HG03342 (cell line): ENCODE data around the gene MEGF10.
"Not testable (repeated sequence)": the region's sequence is repeated elsewhere in the genome, so short reads cannot be mapped to it uniquely, and the experiment has no call there.

Source experiments
- ATAC-seq: cut with Tn5 transposase; IDR thresholded peaks from one replicate; pipeline ENCODE4 v1.9.1; 2021; ENCODE audit warnings: mild to moderate bottlenecking, moderate library complexity; ENCODE audit not compliant: unreplicated experiment

MEGF10 gene

GRCh38 chr5:127297348-127298035 is 6.9 kb downstream of the MEGF10 start:
- no peak for ATAC-seq

- no peak for ATAC-seq
Measured at GRCh38 chr5:127298036-127298429, 7.4 kb downstream of the MEGF10 start.

GRCh38 chr5:127298656-127299055 is 8.1 kb downstream of the MEGF10 start:
- no peak for ATAC-seq

- ATAC-seq, result no peak
Measured at GRCh38 chr5:127299678-127300077, 9.1 kb downstream of the MEGF10 start.

- ATAC-seq, result no peak
Measured at GRCh38 chr5:127302509-127302908, 11.9 kb downstream of the MEGF10 start.

- ATAC-seq, result no peak
Measured at GRCh38 chr5:127303404-127303803, 12.8 kb downstream of the MEGF10 start.

GRCh38 chr5:127305493-127305892 is 14.9 kb downstream of the MEGF10 start:
- no peak for ATAC-seq

- no peak for ATAC-seq
Measured at GRCh38 chr5:127306036-127306435, 15.4 kb downstream of the MEGF10 start.

- no peak for ATAC-seq
Measured at GRCh38 chr5:127306647-127307046, 16.1 kb downstream of the MEGF10 start.

GRCh38 chr5:127307868-127308267 is 17.3 kb downstream of the MEGF10 start:
- no peak for ATAC-seq

- not testable (repeated sequence) for ATAC-seq
Measured at GRCh38 chr5:127308325-127308724, 17.7 kb downstream of the MEGF10 start.

GRCh38 chr5:127308945-127309344 is 18.3 kb downstream of the MEGF10 start:
- ATAC-seq, result no peak

GRCh38 chr5:127311349-127311748 is 20.8 kb downstream of the MEGF10 start:
- no peak for ATAC-seq

GRCh38 chr5:127311781-127312525 is 21.4 kb downstream of the MEGF10 start:
- ATAC-seq, result no peak

- ATAC-seq, result no peak
Measured at GRCh38 chr5:127313379-127313778, 22.8 kb downstream of the MEGF10 start.

- ATAC-seq, result peak; percentile 99
Measured at GRCh38 chr5:127313847-127314473, 23.4 kb downstream of the MEGF10 start.

- ATAC-seq, result no peak
Measured at GRCh38 chr5:127316011-127316410, 25.4 kb downstream of the MEGF10 start.

GRCh38 chr5:127317385-127317784 is 26.8 kb downstream of the MEGF10 start:
- not testable (repeated sequence) for ATAC-seq

GRCh38 chr5:127320032-127320965 is 29.7 kb downstream of the MEGF10 start:
- ATAC-seq, result peak; percentile 97

GRCh38 chr5:127321465-127321864 is 30.9 kb downstream of the MEGF10 start:
- no peak for ATAC-seq

GRCh38 chr5:127322403-127322802 is 31.8 kb downstream of the MEGF10 start:
- no peak for ATAC-seq
